ENCODE data around the gene TGFBI.

The TGFBI gene

GRCh38 chr5:136066661-136067271, 38.0 kb downstream of the TGFBI start:
- Histone ChIP-seq H3K4me3 (ENCODE audit: low read depth in 1 of 2, low read length in 2 of 2) (no peak overlapping the region), H4K20me1 (ENCODE audit: insufficient read depth, low read length) (no peaks in the 10 kb centered on the region), H3K9ac (ENCODE audit: low read depth, low read length) (no peak overlapping the region), H3K27ac (ENCODE audit: low read length) (no peak overlapping the region), H3K4me2 (ENCODE audit: insufficient read depth, low read length) (no peak overlapping the region), H3K79me2 (ENCODE audit: insufficient read depth, low read length) (no peaks in the 10 kb centered on the region), H3K36me3 (ENCODE audit: insufficient read depth, low read length) (no peaks in the 10 kb centered on the region), H3K9me3 (ENCODE audit: insufficient read depth, low read length, severe bottlenecking) (no peaks in the 10 kb centered on the region), H3K4me1 (ENCODE audit: insufficient read depth, low read length) (no peaks in the 10 kb centered on the region), H2AFZ (ENCODE audit: low read depth, low read length) (no peak overlapping the region), H3K27me3 (ENCODE audit: insufficient read depth, low read length, poor library complexity) (peaks cover 5% of the 10 kb centered on the region)
- TF ChIP-seq EZH2 (IDR thresholded peaks at IDR 0.05; ENCODE audit: borderline replicate concordance, low read depth, low read length, severe bottlenecking): no peak
- TF ChIP-seq, protein P1, sequence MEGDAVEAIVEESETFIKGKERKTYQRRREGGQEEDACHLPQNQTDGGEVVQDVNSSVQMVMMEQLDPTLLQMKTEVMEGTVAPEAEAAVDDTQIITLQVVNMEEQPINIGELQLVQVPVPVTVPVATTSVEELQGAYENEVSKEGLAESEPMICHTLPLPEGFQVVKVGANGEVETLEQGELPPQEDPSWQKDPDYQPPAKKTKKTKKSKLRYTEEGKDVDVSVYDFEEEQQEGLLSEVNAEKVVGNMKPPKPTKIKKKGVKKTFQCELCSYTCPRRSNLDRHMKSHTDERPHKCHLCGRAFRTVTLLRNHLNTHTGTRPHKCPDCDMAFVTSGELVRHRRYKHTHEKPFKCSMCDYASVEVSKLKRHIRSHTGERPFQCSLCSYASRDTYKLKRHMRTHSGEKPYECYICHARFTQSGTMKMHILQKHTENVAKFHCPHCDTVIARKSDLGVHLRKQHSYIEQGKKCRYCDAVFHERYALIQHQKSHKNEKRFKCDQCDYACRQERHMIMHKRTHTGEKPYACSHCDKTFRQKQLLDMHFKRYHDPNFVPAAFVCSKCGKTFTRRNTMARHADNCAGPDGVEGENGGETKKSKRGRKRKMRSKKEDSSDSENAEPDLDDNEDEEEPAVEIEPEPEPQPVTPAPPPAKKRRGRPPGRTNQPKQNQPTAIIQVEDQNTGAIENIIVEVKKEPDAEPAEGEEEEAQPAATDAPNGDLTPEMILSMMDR (IDR thresholded peaks at IDR 0.05; ENCODE audit: borderline replicate concordance, extremely low read depth, low read length, poor library complexity, severe bottlenecking): no peak
- ATAC-seq (ENCODE audit: insufficient read depth, low read depth) (peak; percentile 37; the same call in 1 of the 3 replicates), DNase-seq (no peak)

GRCh38 chr5:136067422-136067821, 38.6 kb downstream of the TGFBI start:
- TF ChIP-seq, protein P1 (IDR thresholded peaks at IDR 0.05; ENCODE audit: borderline replicate concordance, extremely low read depth, low read length, poor library complexity, severe bottlenecking): no peak
- no peak for TF ChIP-seq EZH2 (IDR thresholded peaks at IDR 0.05; ENCODE audit: borderline replicate concordance, low read depth, low read length, severe bottlenecking)
- Histone ChIP-seq H3K4me2 (ENCODE audit: insufficient read depth, low read length) (no peak overlapping the region), H3K36me3 (ENCODE audit: insufficient read depth, low read length) (no peaks in the 10 kb centered on the region), H3K9ac (ENCODE audit: low read depth, low read length) (no peak overlapping the region), H3K4me1 (ENCODE audit: insufficient read depth, low read length) (no peaks in the 10 kb centered on the region), H4K20me1 (ENCODE audit: insufficient read depth, low read length) (no peaks in the 10 kb centered on the region), H3K4me3 (ENCODE audit: low read depth in 1 of 2, low read length in 2 of 2) (no peak overlapping the region), H2AFZ (ENCODE audit: low read depth, low read length) (no peak overlapping the region), H3K79me2 (ENCODE audit: insufficient read depth, low read length) (no peaks in the 10 kb centered on the region), H3K27me3 (ENCODE audit: insufficient read depth, low read length, poor library complexity) (peaks cover 5% of the 10 kb centered on the region), H3K9me3 (ENCODE audit: insufficient read depth, low read length, severe bottlenecking) (no peaks in the 10 kb centered on the region), H3K27ac (ENCODE audit: low read length) (no peak overlapping the region)
- ATAC-seq (ENCODE audit: insufficient read depth, low read depth): no peak
- no peak for DNase-seq

GRCh38 chr5:136070486-136071285, 41.9 kb downstream of the TGFBI start:
- Histone ChIP-seq H3K9ac (ENCODE audit: low read depth, low read length) (no peak overlapping the region), H3K27me3 (ENCODE audit: insufficient read depth, low read length, poor library complexity) (peaks cover 5% of the 10 kb centered on the region), H2AFZ (ENCODE audit: low read depth, low read length) (no peak overlapping the region), H3K4me1 (ENCODE audit: insufficient read depth, low read length) (no peaks in the 10 kb centered on the region), H3K27ac (ENCODE audit: low read length) (no peak overlapping the region), H3K4me3 (ENCODE audit: low read depth in 1 of 2, low read length in 2 of 2) (no peak overlapping the region), H4K20me1 (ENCODE audit: insufficient read depth, low read length) (no peaks in the 10 kb centered on the region), H3K9me3 (ENCODE audit: insufficient read depth, low read length, severe bottlenecking) (no peaks in the 10 kb centered on the region), H3K79me2 (ENCODE audit: insufficient read depth, low read length) (no peaks in the 10 kb centered on the region), H3K36me3 (ENCODE audit: insufficient read depth, low read length) (no peaks in the 10 kb centered on the region), H3K4me2 (ENCODE audit: insufficient read depth, low read length) (no peak overlapping the region)
- TF ChIP-seq, protein P1 (IDR thresholded peaks at IDR 0.05; ENCODE audit: borderline replicate concordance, extremely low read depth, low read length, poor library complexity, severe bottlenecking): no peak
- TF ChIP-seq EZH2 (IDR thresholded peaks at IDR 0.05; ENCODE audit: borderline replicate concordance, low read depth, low read length, severe bottlenecking): no peak
- ATAC-seq (ENCODE audit: insufficient read depth, low read depth): no peak
- no peak for DNase-seq

Measured in DND-41 (cell line).